Activated naive CD4-positive, alpha-beta T cell treated with anti-CD3 and anti-CD28 coated beads, Interleukin-2, amount 50 U/mL, for 16 hours (primary cell): ENCODE measurements around the gene DCP1B.

Source experiments
- DNase-seq: peaks from one replicate; pipeline ENCODE4 v3.0.0-alpha.2; 2020

Gene DCP1B

GRCh38 chr12:1933342-1934051 is 70.8 kb downstream of the DCP1B start:
- DNase-seq = no peak

GRCh38 chr12:1932264-1932777 is 71.9 kb downstream of the DCP1B start:
- DNase-seq = no peak

- DNase-seq = no peak
Measured at GRCh38 chr12:1931642-1932041, 72.6 kb downstream of the DCP1B start.

GRCh38 chr12:1930803-1931597 is 73.3 kb downstream of the DCP1B start:
- DNase-seq = no peak

GRCh38 chr12:1929985-1930802 is 74.1 kb downstream of the DCP1B start:
- no peak for DNase-seq

- DNase-seq = no peak
Measured at GRCh38 chr12:1929241-1929984, 74.8 kb downstream of the DCP1B start.

GRCh38 chr12:1928439-1929121 is 75.7 kb downstream of the DCP1B start:
- no peak for DNase-seq

- no peak for DNase-seq
Measured at GRCh38 chr12:1927751-1928351, 76.4 kb downstream of the DCP1B start.

- DNase-seq = no peak
Measured at GRCh38 chr12:1927051-1927680, 77.1 kb downstream of the DCP1B start.

GRCh38 chr12:1926251-1926657 is 78.0 kb downstream of the DCP1B start:
- no peak for DNase-seq

- DNase-seq = no peak
Measured at GRCh38 chr12:1925684-1926006, 78.6 kb downstream of the DCP1B start.

- no peak for DNase-seq
Measured at GRCh38 chr12:1924996-1925683, 79.1 kb downstream of the DCP1B start.

- DNase-seq = no peak
Measured at GRCh38 chr12:1922985-1923384, 81.3 kb downstream of the DCP1B start.

GRCh38 chr12:1922075-1922709 is 82.1 kb downstream of the DCP1B start:
- no peak for DNase-seq

- no peak for DNase-seq
Measured at GRCh38 chr12:1920971-1921370, 83.3 kb downstream of the DCP1B start.

- DNase-seq = no peak
Measured at GRCh38 chr12:1920436-1920835, 83.8 kb downstream of the DCP1B start.

- no peak for DNase-seq
Measured at GRCh38 chr12:1919763-1920162, 84.5 kb downstream of the DCP1B start.

GRCh38 chr12:1919284-1919683 is 85.0 kb downstream of the DCP1B start:
- DNase-seq = no peak

GRCh38 chr12:1918884-1919236 is 85.4 kb downstream of the DCP1B start:
- no peak for DNase-seq
